GM19025 (cell line): Measurements from ENCODE around the gene COL20A1.

Experiments
- ATAC-seq: cut with Tn5 transposase; IDR thresholded peaks from one replicate; pipeline ENCODE4 v1.9.1; 2021; ENCODE audit warnings: mild to moderate bottlenecking, low read depth, moderate library complexity; ENCODE audit not compliant: unreplicated experiment

COL20A1 gene

DNA sequence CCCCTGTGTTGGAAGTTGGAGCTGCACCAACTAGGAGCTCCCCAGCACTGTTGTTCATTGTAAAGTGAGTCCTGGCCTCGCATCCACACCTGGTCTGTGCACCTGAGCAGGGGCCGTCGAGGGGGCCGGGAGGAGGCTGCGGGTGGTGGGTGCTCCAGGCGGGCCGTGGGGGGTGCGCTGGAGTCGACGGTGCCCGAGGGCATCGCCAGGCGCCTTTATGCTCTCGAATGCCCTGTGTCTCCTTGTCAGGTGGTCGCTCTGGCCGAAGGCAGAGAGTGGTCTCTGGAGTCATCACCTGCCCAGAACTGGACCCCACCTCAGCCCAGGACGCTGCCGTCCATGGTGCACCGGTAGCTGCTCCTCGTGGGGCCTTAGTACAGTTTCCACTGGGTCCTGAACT is 16.0 kb upstream of the COL20A1 start:
- no peak for ATAC-seq

DNA sequence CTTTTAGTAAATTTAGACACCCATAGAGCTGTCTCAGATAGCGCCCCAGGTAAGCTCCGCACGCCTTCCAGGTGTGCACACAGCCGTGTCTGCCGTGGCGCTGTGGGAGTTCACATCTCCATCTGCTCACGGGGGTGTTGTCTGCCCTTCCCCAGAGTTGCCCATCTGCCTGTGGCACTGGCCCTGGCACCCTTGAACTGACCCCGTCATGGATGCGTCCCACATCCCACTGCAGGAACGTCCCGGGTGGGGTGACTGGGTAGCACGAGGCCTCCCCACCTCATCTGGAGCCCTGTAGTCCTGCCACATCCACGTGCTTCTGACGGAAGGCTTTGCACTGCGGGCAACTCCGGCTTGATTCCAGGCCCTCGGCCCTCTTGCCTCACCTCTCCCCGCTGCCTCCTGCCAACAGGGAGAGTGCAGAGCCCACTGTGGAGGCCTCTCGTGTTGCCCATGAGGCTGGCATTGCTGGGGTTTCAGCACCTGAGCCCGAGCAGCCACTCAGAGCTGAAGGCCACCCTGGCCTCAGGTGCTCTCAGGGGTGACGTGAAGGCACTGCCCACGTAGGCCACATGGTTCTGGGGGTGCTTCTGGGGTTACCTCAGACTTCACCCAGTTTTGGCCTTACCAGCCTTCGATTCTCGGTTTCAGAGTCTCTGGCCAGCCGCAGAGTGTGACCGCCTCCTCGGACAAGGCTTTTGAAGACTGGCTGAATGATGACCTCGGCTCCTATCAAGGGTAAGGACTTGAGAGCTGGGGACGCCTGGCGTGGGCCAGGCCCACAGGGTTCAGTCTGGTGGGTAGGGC is 15.3 kb upstream of the COL20A1 start:
- no peak for ATAC-seq

DNA sequence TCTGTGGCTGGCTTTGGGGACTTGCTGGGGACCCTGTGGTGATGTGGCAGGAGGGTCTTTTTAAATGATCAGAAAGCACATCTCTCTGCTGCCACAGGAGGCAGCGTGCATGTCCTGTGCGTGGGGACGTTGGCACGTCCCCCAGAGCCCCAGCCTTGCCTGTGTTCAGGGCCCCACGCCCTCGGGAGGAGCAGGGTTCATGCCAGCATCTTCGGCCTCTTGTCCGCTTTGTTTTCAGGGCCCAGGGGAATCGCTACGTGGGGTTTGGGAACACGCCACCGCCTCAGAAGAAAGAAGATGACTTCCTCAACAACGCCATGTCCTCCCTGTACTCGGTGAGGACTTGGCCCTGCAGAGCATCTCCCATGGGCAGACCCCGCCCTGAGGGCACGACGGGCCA is 14.3 kb upstream of the COL20A1 start:
- ATAC-seq: no peak

DNA sequence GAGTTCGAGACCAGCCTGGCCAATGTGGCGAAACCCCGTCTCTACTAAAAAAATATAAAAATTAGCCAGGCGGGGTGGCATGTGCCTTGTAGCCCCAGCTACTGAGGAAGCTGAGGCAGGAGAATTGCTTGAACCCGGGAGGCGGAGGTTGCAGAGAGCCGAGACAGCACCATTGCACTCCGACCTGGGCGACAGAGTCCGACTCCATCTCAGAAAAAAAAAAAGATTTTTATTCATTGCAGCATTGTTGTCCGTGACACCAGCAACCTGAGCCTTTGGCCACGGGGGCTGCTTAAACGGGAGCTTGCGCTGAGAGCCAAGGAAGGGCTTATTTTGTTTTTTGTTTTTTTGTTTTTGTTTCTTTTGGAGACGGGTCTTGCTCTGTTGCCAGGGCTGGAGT is 13.1 kb upstream of the COL20A1 start:
- no peak for ATAC-seq

DNA sequence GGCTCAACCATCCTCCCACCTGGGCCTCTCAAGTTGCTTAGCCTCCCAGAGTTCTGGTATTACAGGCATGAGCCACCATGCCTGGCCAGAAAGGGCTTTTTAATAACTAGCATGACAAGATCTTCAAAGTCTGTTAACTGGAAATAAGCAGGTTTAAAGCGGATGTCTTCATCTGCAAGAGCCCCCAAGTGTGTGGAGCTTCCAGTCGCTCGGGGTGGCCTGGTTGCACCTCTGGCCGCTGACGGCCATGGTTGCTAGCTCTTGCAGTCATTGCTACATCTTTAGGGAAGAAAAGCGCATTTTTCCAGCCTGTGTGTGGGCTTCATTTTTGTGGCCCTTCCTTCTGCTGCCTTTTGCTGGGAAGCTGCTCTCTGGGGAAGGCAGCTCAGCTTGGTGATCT is 12.6 kb upstream of the COL20A1 start:
- no peak for ATAC-seq

DNA sequence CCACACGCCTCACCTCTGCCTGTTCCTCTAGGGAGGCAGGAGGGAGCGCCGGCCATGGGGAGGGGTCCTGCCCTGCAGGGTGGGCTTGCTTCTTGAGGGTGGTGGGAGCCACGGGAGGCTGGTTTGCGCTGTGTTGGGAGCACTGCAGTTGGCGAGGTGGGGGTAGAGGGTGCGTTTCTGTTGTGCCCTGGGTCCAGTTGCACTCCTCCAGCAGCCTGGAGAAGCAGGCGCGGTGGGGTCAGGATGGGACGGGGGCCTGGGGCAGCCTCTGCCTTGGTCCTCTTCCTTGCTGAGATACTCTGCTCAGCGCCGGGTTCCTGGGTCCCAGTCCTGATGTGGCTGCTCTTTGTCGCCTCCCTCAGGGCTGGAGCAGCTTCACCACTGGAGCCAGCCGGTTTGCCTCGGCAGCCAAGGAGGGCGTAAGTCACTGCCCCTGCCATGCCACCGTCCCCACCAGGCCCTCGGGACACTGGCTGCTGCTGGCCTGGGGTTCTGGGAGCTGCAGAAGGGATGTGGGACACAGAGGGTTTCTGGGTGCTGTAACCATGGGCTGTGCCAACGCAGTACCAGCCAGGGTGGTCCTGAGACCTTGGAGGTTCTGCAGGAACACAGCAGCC is 11.9 kb upstream of the COL20A1 start:
- ATAC-seq: no peak

DNA sequence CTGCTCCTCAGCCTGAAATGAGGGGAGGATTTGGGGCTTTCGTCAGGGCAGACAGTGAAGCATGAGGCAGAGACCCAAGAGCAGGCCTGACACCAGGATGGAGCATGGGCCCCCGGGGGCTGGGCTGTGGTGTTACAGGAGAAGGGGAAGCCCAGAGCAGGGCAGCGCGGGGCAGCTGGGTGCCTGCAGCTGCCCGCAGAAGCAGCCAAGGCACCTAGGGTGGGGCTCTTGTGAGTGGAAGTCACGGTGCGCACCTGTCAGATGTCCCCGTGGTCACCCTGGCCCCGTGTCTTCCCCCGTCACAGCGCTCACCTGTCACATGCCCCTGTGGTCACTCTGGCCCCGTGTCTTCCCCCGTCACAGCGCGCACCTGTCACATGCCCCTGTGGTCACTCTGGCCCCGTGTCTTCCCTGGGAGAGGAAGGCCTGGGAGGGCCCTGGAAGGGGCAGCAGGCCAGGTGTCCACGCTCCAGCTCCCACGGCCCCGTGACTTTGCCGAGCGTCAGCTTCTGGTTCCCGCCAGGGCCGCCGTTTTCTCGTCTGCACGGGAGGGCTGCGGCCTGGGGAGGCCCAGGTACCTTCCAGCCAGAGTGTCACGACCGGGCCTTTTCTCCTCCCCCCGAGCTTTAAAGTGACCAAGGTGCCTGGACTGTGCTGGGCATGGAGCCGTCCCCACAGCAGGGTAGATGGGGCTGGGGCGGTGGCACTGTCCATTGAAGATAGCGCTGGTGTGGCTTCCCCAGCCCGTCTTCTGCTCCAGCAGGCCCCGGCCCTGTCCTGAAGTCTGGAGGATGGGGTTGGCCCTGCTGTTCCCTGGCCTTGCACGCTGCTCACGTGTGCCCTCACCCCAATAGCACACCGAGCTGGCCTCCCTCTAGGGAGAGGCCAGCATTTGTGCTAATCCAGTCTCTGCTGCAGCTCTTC is 11.0 kb upstream of the COL20A1 start:
- ATAC-seq: no peak

DNA sequence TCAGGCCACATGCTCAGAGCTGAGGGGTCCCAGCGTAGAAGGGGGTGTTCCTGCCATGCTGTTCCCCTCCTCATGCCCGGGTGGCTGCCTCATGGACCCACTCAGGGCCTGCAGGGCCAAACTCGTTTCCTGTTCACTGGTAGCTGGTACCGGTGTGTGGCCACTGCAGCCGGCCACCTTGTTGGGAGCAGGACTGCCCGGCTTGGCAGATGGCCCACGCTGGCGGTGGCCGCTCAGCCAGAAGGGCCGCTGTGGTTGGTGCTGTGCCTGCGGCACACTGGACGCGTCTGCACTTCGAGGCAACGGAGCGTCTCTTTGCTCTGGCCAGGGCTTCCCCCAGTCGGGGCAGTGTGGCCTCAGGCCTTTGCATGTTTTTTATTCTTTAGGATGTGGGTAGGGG is 10.0 kb upstream of the COL20A1 start:
- no peak for ATAC-seq

DNA sequence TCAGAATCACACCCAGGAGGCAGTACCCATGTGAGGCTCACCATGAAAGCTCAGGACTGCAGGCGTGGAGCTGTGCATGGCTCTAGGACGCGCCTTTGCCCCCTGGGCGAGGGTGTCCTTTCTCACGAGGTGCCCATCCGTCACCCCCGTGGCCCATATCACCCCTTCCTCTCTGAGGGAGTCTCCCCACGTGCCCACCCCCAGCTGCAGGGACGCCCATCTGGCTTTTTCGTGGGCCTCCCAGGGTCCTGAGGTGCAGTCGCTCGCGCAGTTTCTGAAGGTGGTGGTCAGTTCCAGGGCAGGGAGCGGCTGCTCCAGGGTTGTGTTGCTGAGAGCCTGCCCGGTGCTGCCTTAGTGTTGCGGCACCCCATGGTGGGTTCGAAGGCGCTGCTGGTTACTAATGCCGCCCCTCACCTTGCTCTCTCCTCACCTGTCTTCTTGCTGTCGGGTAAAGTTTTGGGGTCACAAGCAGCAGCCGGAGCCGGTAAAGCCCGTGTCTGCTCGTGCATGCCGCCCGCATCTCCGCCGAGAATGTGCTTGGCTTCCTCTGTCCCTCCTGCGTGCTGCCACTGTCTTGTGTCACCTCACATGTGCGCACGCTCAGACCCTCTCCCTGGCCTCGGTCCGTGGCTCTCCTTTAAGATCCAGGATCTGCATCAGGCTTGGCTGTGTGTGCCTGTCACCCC is 9.4 kb upstream of the COL20A1 start:
- ATAC-seq: no peak

DNA sequence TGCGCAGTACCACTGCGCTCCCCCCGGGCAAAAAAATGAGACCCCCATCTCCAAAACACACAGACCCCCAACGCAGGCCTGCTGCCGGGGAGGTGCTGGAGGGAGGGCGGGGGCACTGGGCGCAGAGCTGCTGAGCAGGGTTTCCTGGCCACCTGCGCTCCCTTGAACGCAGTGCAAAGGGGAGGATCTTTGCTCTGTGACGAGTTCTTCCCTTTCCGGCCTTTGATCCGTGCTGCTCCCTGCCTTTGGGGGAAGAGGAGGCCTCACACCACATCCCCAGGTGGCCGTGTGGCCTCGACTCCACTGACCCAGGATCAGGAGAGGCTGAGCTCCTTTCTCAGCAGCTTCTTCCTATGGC is 8.9 kb upstream of the COL20A1 start:
- ATAC-seq: no peak

DNA sequence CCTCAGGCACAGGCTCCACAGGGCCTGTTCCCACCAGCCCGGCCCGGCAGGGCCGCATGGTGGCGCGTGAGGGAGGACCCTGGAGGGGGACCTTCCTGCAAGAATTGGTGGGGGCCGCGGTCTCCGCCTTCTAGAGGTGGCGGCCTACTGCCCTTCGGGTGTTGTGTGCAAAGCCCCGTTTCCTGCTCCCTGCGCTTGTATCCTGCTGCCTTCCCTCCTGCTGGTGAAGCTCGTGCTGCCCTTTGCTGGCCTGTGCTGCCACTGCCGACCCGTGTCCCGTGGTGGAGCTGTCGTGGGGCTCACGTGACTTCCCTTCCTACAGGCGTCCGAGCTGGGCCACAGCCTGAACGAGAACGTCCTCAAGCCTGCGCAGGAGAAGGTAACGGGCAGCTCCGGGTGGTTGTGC is 8.4 kb upstream of the COL20A1 start:
- no peak for ATAC-seq

DNA sequence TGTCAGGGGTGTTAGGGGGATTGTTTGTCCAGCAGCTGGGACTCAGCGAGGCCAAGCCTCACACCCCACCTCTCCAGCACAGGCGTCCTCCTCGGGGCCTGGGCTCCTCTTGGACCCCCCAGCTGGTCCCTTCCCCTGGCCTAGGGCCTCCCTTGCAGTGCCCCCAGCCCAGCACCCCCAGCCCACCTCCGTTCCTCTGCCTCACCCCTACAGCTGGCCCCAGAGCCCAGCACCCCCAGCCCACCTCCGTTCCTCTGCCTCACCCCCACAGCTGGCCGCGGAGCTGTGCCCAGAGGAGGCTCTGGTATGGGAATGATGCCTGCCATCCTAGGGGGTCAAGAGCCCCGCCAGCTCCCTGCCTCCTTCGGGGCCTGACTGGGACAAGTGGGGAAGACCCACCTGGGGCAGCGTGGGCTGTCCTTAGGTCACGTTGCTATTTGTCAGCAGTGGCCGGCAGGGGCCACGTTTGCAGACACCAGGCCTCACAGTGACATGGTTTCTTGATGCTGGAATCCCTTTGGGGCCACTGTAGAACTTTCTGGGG is 7.9 kb upstream of the COL20A1 start:
- ATAC-seq: no peak

DNA sequence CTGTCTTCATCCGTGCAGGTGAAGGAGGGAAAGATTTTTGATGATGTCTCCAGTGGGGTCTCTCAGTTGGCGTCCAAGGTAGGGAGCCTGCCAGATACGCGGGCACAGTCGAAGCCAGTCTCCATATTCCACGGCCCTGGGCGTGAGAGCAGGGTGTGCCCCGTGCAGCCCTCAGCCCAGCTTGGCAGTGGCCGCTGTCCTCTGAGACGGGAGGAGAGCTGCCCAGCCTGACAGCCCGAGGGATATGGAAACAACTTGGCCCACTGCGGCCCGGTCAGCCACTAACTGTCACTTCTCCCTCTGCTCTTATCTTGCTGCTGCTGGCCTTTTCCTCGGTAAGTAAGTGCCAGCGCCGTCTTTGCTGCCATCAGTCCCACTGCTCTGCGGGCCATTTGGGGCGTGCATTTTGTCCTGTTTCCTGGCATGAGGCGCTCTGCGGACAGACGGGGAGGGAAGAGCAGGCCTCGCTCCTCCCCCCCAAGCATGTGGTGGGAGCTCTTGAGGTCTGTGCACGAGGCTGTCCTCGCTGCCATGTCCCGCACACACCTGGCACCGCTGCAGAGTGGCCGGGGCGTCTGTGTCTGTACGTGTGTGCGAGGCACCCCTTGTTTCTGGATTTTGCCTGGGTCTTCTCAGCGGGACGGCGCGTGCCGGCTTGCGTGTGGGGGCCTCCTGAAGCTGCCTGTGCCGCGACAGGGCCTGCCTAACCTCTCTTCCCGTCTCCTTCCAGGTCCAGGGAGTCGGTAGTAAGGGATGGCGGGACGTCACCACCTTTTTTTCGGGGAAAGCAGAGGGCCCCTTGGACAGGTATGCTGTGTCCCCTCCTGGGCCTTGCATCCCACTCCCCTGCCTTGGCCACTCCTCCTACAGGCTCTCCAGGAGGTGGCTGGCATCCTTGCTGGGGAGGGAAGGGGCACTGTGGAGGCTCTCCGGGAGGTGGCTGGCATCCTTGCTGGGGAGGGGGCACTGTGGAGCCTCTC is 7.1 kb upstream of the COL20A1 start:
- ATAC-seq: no peak

DNA sequence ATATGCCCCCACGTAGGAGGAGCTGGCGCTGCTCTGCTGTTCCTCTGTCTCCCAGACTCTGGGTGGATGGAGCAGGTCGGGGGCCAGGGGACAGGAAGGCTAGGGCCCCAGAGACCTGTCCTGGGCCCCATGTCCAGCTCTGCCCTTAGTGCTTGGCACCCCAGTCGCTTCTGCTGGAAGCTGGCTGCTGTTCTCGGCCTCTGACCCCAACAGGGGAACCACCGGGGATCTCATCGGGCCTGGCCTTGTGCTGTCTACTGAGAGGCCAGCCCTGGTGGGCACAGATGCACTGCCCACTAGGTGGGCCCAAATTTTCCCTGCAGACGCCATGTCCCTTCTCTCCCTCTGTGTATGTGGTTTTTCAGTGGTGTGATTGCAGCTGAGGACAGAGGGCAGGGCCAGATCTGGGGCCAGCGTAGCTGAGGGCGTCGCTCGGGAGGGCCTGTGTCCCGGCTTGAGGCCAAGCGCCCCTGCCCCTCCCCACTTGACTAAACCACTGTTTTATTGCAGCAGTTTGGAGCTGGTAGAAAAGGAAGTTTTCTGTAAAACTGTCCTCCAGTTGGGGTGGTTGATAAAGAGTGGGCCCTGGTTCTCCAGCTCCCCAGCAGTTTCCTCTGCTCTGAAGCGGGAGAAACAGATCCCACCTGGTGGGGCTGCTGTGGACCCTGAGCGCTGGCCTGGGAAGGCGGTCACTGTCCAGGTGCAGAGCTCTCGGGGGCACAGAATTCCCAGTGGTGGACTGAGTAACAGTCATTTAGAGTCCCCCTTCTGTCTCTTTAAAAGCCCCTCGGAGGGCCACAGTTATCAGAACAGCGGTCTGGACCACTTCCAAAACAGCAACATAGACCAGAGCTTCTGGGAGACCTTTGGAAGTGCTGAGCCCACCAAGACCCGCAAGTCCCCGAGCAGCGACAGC is 5.9 kb upstream of the COL20A1 start:
- ATAC-seq: no peak

DNA sequence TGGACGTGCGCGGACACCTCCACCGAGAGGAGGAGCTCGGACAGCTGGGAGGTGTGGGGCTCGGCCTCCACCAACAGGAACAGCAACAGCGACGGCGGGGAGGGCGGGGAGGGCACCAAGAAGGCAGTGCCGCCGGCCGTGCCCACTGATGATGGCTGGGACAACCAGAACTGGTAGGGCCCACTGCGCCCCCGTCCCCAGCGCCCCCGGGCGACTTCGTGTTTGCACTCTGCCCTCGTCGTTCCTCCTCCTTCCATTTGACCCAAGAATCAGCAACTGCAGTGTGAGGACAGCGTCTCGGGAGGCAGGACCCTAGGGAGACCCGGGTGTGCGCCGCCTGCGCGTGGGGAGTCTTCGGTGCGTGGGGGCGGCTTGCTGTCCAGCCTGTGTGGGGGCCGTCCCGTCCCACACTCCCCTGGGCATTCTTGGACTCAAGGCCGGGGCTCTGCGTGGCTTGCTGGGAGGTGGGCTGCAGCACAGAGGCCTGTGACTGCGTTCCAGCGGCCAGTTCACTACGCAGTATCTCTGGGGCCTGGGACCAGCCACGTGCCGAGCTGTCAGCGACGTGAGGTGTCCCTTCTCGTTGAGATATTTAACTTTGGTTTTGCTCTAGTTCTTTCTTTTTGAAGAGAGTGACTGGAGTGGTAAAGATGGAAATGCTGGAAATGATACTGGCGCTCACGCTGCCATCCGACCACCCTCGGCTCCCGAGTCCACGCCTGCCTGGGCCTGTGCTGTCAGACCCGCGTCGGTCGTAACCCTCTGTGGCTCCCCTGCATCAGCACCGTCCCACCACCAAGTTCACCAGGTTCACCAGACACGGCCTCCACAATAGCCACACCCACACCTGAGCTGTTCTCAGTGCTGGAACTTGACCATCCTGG is 5.0 kb upstream of the COL20A1 start:
- no peak for ATAC-seq

DNA sequence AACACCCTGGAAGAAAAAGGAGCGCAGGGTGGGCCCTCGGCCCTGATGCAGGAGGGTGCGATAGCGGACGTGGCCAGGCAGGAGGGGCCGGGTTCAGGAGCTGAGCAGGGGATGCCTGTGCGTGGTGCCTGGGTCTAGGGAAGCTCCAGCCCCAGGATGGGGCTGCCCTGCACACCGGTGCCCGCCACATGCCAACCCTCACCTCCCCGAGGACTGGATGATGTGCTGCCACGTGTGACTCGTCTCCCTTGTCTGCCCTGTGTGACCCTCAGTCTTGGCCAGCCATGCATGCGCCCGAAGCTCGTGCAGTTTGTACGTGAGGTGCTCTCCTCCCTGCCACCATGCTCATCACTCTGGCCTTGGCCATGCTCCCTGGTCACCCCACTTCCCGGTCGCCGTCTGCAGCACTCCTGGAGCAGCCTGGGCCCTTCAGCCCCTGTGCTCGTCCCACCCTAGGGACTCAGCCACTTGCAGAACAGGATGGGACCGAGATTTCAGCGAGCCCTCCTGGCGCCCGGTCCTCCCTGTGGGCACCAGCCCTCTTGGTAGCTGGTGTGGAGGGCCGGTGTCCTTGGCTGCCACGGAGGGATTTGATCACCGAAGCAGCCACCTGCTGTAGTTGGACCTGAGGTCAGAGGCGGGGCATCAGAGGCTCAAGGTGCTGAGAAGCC is 4.3 kb upstream of the COL20A1 start:
- ATAC-seq: no peak
